SK-N-SH treated with all-trans-retinoic acid at 6 μM for 48 hours (cell line): ENCODE data around the gene OR52I2.

Experiments
- CREB5 ChIP-seq: fragments of 250-450 bp; sonication (Bioruptor Pico); IDR thresholded peaks from 2 replicates; pipeline ENCODE4 v1.5.1; 2020; ENCODE audit warnings: low read depth, mild to moderate bottlenecking, moderate library complexity
- ISL1 ChIP-seq: fragments of 250-450 bp; sonication (Bioruptor Pico); IDR thresholded peaks from 2 replicates; pipeline ENCODE4 v2.1.2; 2022; ENCODE audit warnings: mild to moderate bottlenecking, moderate library complexity
- RARB ChIP-seq: fragments of 250-450 bp; sonication (Bioruptor Pico); IDR thresholded peaks from 2 replicates; pipeline ENCODE4 v1.8.0; 2021; ENCODE audit warnings: mild to moderate bottlenecking, moderate library complexity
- TCF4 ChIP-seq: fragments of 250-450 bp; sonication (Bioruptor Pico); IDR thresholded peaks from 2 replicates; pipeline ENCODE4 v1.8.0; 2021; ENCODE audit warnings: mild to moderate bottlenecking, moderate library complexity, borderline replicate concordance
- ZFP3 ChIP-seq: fragments of 250-450 bp; sonication (Bioruptor Pico); IDR thresholded peaks from 2 replicates; pipeline ENCODE4 v1.5.0; 2020; ENCODE audit warnings: mild to moderate bottlenecking, moderate library complexity

- TF ChIP-seq CREB5 (no peak), TCF4 (CRISPR knock-in tag) (no peak), RARB (CRISPR knock-in tag) (no peak), ISL1 (CRISPR knock-in tag) (no peak), ZFP3 (CRISPR knock-in tag) (no peak)
Observed at GRCh38 chr11:4636962-4637661, 55.6 kb downstream of the OR52I2 start, which contains the start of gene OR51D1.
